ENCODE results near the gene RAB23. TPM values are rescaled to one million over a fixed set of nuclear protein-coding genes. Genes with fewer than 3 reads are reported as not detected.

The RAB23 gene
- total RNA-seq, 1 donor from 2014 or later: 21.4 TPM

GRCh38 chr6:57158658-57159057, 63.4 kb downstream of the RAB23 start:
- Mint-ChIP-seq H3K36me3 (ENCODE audit: low read depth, unreplicated experiment) (peaks cover 2% of the 10 kb centered on the region), H3K4me3 (ENCODE audit: unreplicated experiment) (no peak overlapping the region), H3K27me3 (ENCODE audit: low read depth, unreplicated experiment) (no peaks in the 10 kb centered on the region), H3K4me1 (ENCODE audit: low read depth, unreplicated experiment) (peaks cover 6% of the 10 kb centered on the region), H3K27ac (ENCODE audit: unreplicated experiment) (no peak overlapping the region), H3K9me3 (ENCODE audit: unreplicated experiment) (no peaks in the 10 kb centered on the region)
- Histone ChIP-seq H3K36me3 (ENCODE audit: insufficient read depth, low read length) (peaks cover 9% of the 10 kb centered on the region), H3K9me3 (ENCODE audit: insufficient read depth, low read depth, low read length) (no peaks in the 10 kb centered on the region), H3K27ac (ENCODE audit: low read depth, low read length) (no peak overlapping the region), H3K4me1 (ENCODE audit: insufficient read depth, low read length) (no peaks in the 10 kb centered on the region), H3K27me3 (ENCODE audit: insufficient read depth, low read length) (no peaks in the 10 kb centered on the region), H3K4me2 (ENCODE audit: low read length) (no peak overlapping the region), H4K20me1 (ENCODE audit: insufficient read depth, low read length) (no peaks in the 10 kb centered on the region), H2AFZ (ENCODE audit: low read depth, low read length) (no peak overlapping the region), H3K9ac (ENCODE audit: low read length) (no peak overlapping the region), H3K4me3 (ENCODE audit: insufficient read depth, low read depth, low read length) (no peak overlapping the region), H3K79me2 (ENCODE audit: insufficient read depth, low read length) (no peaks in the 10 kb centered on the region)
- FAIRE-seq (peak; percentile 37), DNase-seq (ENCODE audit: low read depth) (no peak)
- no peak for TF ChIP-seq CTCF (IDR thresholded peaks at IDR 0.05; ENCODE audit: insufficient read depth, low read depth, low read length)
- no peak for TF ChIP-seq EZH2 (IDR thresholded peaks at IDR 0.05; ENCODE audit: insufficient read depth, low read length)

- Histone ChIP-seq H4K20me1 (ENCODE audit: insufficient read depth, low read length) (no peaks in the 10 kb centered on the region), H3K27ac (ENCODE audit: low read depth, low read length) (peak overlapping the region; percentile 12), H2AFZ (ENCODE audit: low read depth, low read length) (no peak overlapping the region), H3K27me3 (ENCODE audit: insufficient read depth, low read length) (no peaks in the 10 kb centered on the region), H3K79me2 (ENCODE audit: insufficient read depth, low read length) (no peaks in the 10 kb centered on the region), H3K4me3 (ENCODE audit: insufficient read depth, low read depth, low read length) (no peak overlapping the region), H3K36me3 (ENCODE audit: insufficient read depth, low read length) (peaks cover 21% of the 10 kb centered on the region), H3K9me3 (ENCODE audit: insufficient read depth, low read depth, low read length) (no peaks in the 10 kb centered on the region), H3K4me2 (ENCODE audit: low read length) (peak overlapping the region; percentile 58), H3K9ac (ENCODE audit: low read length) (peak overlapping the region; percentile 2), H3K4me1 (ENCODE audit: insufficient read depth, low read length) (peaks cover 12% of the 10 kb centered on the region)
- H3K9me3 Mint-ChIP-seq (ENCODE audit: unreplicated experiment): no peaks in the 10 kb centered on the region
- TF ChIP-seq CTCF (IDR thresholded peaks at IDR 0.05; ENCODE audit: insufficient read depth, low read depth, low read length) (no peak), EZH2 (IDR thresholded peaks at IDR 0.05; ENCODE audit: insufficient read depth, low read length) (no peak)
- H3K36me3 Mint-ChIP-seq (ENCODE audit: low read depth, unreplicated experiment): peaks cover 13% of the 10 kb centered on the region
- no peaks in the 10 kb centered on the region for H3K27me3 Mint-ChIP-seq (ENCODE audit: low read depth, unreplicated experiment)
- peaks cover 8% of the 10 kb centered on the region for H3K4me1 Mint-ChIP-seq (ENCODE audit: low read depth, unreplicated experiment)
- H3K4me3 Mint-ChIP-seq (ENCODE audit: unreplicated experiment): no peak overlapping the region
- no peak for FAIRE-seq
- peak; percentile 19 for DNase-seq (ENCODE audit: low read depth)
- H3K27ac Mint-ChIP-seq (ENCODE audit: unreplicated experiment): no peak overlapping the region
Measured at GRCh38 chr6:57147955-57148858, 73.9 kb downstream of the RAB23 start.

- H3K4me3 ChIP-seq (ENCODE audit: insufficient read depth, low read depth, low read length): no peak overlapping the region
- H3K9ac ChIP-seq (ENCODE audit: low read length): peak overlapping the region; percentile 26
- no peak overlapping the region for H2AFZ ChIP-seq (ENCODE audit: low read depth, low read length)
- H3K9me3 ChIP-seq (ENCODE audit: insufficient read depth, low read depth, low read length): no peaks in the 10 kb centered on the region
- H3K36me3 Mint-ChIP-seq (ENCODE audit: low read depth, unreplicated experiment): peaks cover 13% of the 10 kb centered on the region
- peak; percentile 85 for FAIRE-seq
- H3K4me3 Mint-ChIP-seq (ENCODE audit: unreplicated experiment): no peak overlapping the region
- no peaks in the 10 kb centered on the region for H3K27me3 ChIP-seq (ENCODE audit: insufficient read depth, low read length)
- H3K4me1 ChIP-seq (ENCODE audit: insufficient read depth, low read length): peaks cover 12% of the 10 kb centered on the region
- peak overlapping the region; percentile 27 for H3K27ac ChIP-seq (ENCODE audit: low read depth, low read length)
- peak overlapping the region; percentile 5 for H3K27ac Mint-ChIP-seq (ENCODE audit: unreplicated experiment)
- no peaks in the 10 kb centered on the region for H4K20me1 ChIP-seq (ENCODE audit: insufficient read depth, low read length)
- H3K9me3 Mint-ChIP-seq (ENCODE audit: unreplicated experiment): no peaks in the 10 kb centered on the region
- peaks cover 21% of the 10 kb centered on the region for H3K36me3 ChIP-seq (ENCODE audit: insufficient read depth, low read length)
- peak overlapping the region; percentile 58 for H3K4me2 ChIP-seq (ENCODE audit: low read length)
- TF ChIP-seq EZH2 (IDR thresholded peaks at IDR 0.05; ENCODE audit: insufficient read depth, low read length): no peak
- TF ChIP-seq CTCF (IDR thresholded peaks at IDR 0.05; ENCODE audit: insufficient read depth, low read depth, low read length): no peak
- H3K79me2 ChIP-seq (ENCODE audit: insufficient read depth, low read length): no peaks in the 10 kb centered on the region
- no peaks in the 10 kb centered on the region for H3K27me3 Mint-ChIP-seq (ENCODE audit: low read depth, unreplicated experiment)
- peaks cover 8% of the 10 kb centered on the region for H3K4me1 Mint-ChIP-seq (ENCODE audit: low read depth, unreplicated experiment)
- peak; percentile 74 for DNase-seq (ENCODE audit: low read depth)
Measured at GRCh38 chr6:57147401-57147800, 74.7 kb downstream of the RAB23 start.
